ENCODE results near the gene CTNND1. TPM values are rescaled to one million over a fixed set of nuclear protein-coding genes. Genes with fewer than 3 reads are reported as not detected.

The CTNND1 gene
- total RNA-seq, 1 donor from 2014 or later = 179 TPM

DNA sequence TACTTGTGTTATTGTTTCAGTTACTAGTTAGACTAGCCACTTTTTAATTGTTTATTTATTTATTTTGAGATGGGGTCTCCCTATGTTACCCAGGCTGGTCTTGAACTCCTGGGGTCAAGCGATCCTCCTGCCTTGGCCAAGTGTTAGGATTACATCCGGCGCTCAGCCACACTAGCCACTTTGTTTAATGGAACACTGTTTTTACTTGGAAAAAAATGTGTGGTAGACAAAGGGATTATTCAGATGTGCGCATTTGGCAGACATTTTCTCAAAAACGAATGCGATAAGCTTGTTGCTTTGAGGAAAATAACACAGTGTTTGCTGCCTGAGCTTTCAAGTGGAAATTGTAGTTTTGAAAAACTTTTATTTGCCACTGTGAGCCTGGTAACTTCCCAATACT lies 51.0 kb downstream of the CTNND1 start:
- no peak for TF ChIP-seq POLR2A (IDR thresholded peaks at IDR 0.05)
- TF ChIP-seq POLR2AphosphoS5 (IDR thresholded peaks at IDR 0.05; ENCODE audit: insufficient read depth in 1 of 2, low read depth in 1 of 2) = no peak
- TF ChIP-seq, protein P1, sequence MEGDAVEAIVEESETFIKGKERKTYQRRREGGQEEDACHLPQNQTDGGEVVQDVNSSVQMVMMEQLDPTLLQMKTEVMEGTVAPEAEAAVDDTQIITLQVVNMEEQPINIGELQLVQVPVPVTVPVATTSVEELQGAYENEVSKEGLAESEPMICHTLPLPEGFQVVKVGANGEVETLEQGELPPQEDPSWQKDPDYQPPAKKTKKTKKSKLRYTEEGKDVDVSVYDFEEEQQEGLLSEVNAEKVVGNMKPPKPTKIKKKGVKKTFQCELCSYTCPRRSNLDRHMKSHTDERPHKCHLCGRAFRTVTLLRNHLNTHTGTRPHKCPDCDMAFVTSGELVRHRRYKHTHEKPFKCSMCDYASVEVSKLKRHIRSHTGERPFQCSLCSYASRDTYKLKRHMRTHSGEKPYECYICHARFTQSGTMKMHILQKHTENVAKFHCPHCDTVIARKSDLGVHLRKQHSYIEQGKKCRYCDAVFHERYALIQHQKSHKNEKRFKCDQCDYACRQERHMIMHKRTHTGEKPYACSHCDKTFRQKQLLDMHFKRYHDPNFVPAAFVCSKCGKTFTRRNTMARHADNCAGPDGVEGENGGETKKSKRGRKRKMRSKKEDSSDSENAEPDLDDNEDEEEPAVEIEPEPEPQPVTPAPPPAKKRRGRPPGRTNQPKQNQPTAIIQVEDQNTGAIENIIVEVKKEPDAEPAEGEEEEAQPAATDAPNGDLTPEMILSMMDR (IDR thresholded peaks at IDR 0.05) = no peak
- no peak for DNase-seq (ENCODE audit: extremely low spot score in 2 of 2)

DNA sequence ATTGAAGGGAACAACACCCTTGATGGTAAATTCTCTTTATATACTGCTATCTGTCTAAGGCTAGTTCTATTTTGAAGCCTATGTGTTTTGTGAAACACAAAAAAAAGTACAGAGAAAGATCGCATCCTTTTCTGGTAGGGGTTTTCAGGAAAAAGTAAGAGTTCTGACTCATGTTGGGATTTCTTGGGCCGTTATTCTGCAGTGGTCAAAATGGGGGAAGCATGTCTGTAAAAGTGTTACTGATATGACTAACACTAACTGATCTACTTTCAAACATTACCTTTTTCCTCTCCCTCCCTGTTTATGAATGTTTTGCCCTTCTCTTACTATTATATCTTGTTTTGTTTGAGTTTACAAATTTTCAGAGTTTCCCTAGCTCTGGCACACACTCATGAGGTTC lies 53.9 kb downstream of the CTNND1 start:
- Histone ChIP-seq H3K36me3 (peaks cover 5 to 65% of the 10 kb centered on the region in 2 donors), H3K4me3 (no peak overlapping the region), H3K9me3 (no peaks in the 10 kb centered on the region), H3K27ac (no peak overlapping the region), H3K27me3 (no peaks in the 10 kb centered on the region), H3K4me1 (no peaks in the 10 kb centered on the region)
- intact Hi-C loops (cut with DNase I) = no loop called here
- TF ChIP-seq POLR2A (IDR thresholded peaks at IDR 0.05) (no peak), POLR2AphosphoS5 (IDR thresholded peaks at IDR 0.05; ENCODE audit: insufficient read depth in 1 of 2, low read depth in 1 of 2) (no peak)
- TF ChIP-seq, protein P1 (IDR thresholded peaks at IDR 0.05) = no peak
- no peak for DNase-seq (ENCODE audit: extremely low spot score in 2 of 2)

More for the DNA sequence above, 51.0 kb downstream of the CTNND1 start:
- no peaks in the 10 kb centered on the region for H3K27me3 ChIP-seq
- no peak overlapping the region for H3K27ac ChIP-seq
- no peaks in the 10 kb centered on the region for H3K4me1 ChIP-seq
- H3K9me3 ChIP-seq = no peaks in the 10 kb centered on the region
- H3K4me3 ChIP-seq = no peak overlapping the region
- intact Hi-C loops (cut with DNase I) = no loop called here
- H3K36me3 ChIP-seq = peaks cover 3 to 93% of the 10 kb centered on the region in 2 donors

DNA sequence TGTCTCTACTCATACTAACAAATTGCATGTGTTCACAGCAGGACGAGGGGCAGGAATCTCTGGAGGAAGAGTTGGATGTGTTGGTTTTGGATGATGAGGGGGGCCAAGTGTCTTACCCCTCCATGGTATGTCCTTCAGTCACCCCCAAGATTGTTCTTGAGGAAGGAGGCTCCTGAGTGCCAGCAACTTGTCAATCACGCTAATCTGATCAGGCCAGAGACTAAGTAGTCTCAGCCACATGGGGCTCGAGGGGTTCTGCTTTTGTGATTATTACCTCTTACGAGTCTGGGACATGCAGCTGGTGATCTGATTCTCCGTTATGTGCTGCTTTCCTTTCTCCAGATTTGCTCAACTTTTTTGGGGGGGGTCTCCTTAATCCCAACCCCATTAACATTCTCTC lies 54.3 kb downstream of the CTNND1 start:
- no peak for TF ChIP-seq POLR2A (IDR thresholded peaks at IDR 0.05)
- TF ChIP-seq, protein P1 (IDR thresholded peaks at IDR 0.05) = no peak
- no peak for TF ChIP-seq POLR2AphosphoS5 (IDR thresholded peaks at IDR 0.05; ENCODE audit: insufficient read depth in 1 of 2, low read depth in 1 of 2)
- H3K9me3 ChIP-seq = no peaks in the 10 kb centered on the region
- H3K4me1 ChIP-seq = no peaks in the 10 kb centered on the region
- no peak overlapping the region for H3K4me3 ChIP-seq
- intact Hi-C loops (cut with DNase I) = no loop called here
- no peaks in the 10 kb centered on the region for H3K27me3 ChIP-seq
- H3K36me3 ChIP-seq = peaks cover 5 to 61% of the 10 kb centered on the region in 2 donors
- no peak overlapping the region for H3K27ac ChIP-seq
- no peak for DNase-seq (ENCODE audit: extremely low spot score in 2 of 2)

DNA sequence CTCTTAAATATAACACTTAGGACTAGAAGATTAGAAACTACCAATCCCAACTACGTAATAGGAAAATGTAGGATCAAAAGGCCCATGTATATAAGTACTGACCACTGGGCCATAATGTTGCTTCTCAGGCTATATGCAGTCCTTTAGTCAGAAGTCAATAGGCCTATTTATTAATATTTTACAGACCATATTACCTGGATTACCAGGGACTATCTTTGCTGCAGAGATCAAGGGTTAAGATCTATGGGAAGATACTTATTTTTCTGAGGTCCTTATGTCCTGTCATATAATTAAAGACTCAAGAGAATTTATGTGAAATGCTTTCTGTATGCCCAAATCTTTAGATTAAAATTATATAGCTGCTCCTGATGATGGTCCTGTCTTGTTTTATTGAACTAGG lies 57.2 kb downstream of the CTNND1 start:
- TF ChIP-seq POLR2A (IDR thresholded peaks at IDR 0.05) (no peak), POLR2AphosphoS5 (IDR thresholded peaks at IDR 0.05; ENCODE audit: insufficient read depth in 1 of 2, low read depth in 1 of 2) (no peak)
- TF ChIP-seq, protein P1 (IDR thresholded peaks at IDR 0.05) = no peak
- H3K36me3 ChIP-seq = peaks cover 5 to 34% of the 10 kb centered on the region in 2 donors

DNA sequence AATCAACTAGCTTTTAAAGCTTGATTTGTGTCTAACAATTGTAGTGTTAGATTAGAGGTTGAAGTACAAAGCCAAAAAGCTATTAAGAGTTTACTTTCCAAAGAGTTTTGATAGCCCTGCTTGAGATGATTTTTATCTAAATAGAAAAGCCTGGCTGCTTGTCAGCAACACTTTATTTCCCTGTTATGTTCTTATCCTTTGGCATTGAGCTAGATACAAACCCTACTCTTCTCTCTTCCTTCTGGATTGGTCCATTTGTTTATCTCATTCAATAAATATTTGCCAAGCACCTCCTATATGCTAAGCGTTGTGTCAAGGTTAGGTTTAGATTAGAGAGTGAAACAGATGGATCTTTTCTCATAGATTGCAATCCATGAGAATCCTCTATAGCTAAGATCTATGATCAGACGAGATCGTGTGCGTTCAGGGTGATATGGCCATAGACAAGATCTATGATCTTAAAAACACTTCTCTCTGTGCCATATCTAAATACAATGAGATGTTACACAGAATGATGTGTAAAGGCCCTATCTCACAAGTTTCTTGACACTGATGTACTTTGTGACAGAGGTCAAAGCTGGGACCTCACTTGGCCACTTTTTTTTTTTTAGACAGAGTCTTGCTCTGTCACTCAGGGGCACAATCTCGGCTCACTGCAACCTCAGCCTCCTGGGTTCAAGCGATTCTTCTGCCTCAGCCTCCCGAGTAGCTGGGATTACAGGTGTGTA lies 57.8 kb downstream of the CTNND1 start:
- Histone ChIP-seq H3K36me3 (peaks cover 5 to 28% of the 10 kb centered on the region in 2 donors), H3K27me3 (no peaks in the 10 kb centered on the region), H3K4me3 (no peak overlapping the region), H3K27ac (no peak overlapping the region), H3K9me3 (no peaks in the 10 kb centered on the region), H3K4me1 (no peaks in the 10 kb centered on the region)
- intact Hi-C loops (cut with DNase I) = no loop called here
- TF ChIP-seq, protein P1 (IDR thresholded peaks at IDR 0.05) = no peak
- TF ChIP-seq POLR2A (IDR thresholded peaks at IDR 0.05) (no peak), POLR2AphosphoS5 (IDR thresholded peaks at IDR 0.05; ENCODE audit: insufficient read depth in 1 of 2, low read depth in 1 of 2) (no peak)
- DNase-seq (ENCODE audit: extremely low spot score in 2 of 2) = no peak

More for the DNA sequence above, 57.2 kb downstream of the CTNND1 start:
- intact Hi-C loops (cut with DNase I) = no loop called here
- Histone ChIP-seq H3K27me3 (no peaks in the 10 kb centered on the region), H3K4me1 (no peaks in the 10 kb centered on the region), H3K4me3 (no peak overlapping the region), H3K9me3 (no peaks in the 10 kb centered on the region), H3K27ac (no peak overlapping the region)
- no peak for DNase-seq (ENCODE audit: extremely low spot score in 2 of 2)
